GM18868 (cell line): ENCODE results near the gene FKRP.
A peak's percentile ranks its signal among the peaks of the same experiment; 100 is the strongest.
"Not testable (repeated sequence)": the region's sequence is repeated elsewhere in the genome, so short reads cannot be mapped to it uniquely, and the experiment has no call there.

Experiments used
- ATAC-seq: cut with Tn5 transposase; IDR thresholded peaks from one replicate; pipeline ENCODE4 v1.9.1; 2021; ENCODE audit warnings: mild to moderate bottlenecking, moderate library complexity; ENCODE audit not compliant: unreplicated experiment

FKRP gene

GRCh38 chr19:46784262-46785053 is 38.6 kb downstream of the FKRP start:
- no peak for ATAC-seq

- no peak for ATAC-seq
These were observed 39.5 kb downstream of the FKRP start for GRCh38 chr19:46785054-46785979.

- ATAC-seq, result no peak
These were observed 40.1 kb downstream of the FKRP start for GRCh38 chr19:46785980-46786235.

GRCh38 chr19:46786236-46787039 is 40.6 kb downstream of the FKRP start:
- ATAC-seq, result no peak

- no peak for ATAC-seq
These were observed 41.1 kb downstream of the FKRP start for GRCh38 chr19:46787040-46787330.

GRCh38 chr19:46787331-46788261 is 41.7 kb downstream of the FKRP start:
- no peak for ATAC-seq

GRCh38 chr19:46788262-46788967 is 42.6 kb downstream of the FKRP start, which contains the start of gene SLC1A5:
TSS of gene SLC1A5 (minus strand) at chr19:46788594. CDS start at chr19:46787965, 629 bp downstream.
- ATAC-seq, result peak; percentile 75

- no peak for ATAC-seq
These were observed 43.1 kb downstream of the FKRP start for GRCh38 chr19:46788968-46789338.

- ATAC-seq, result no peak
These were observed 43.5 kb downstream of the FKRP start for GRCh38 chr19:46789371-46789770.

GRCh38 chr19:46791944-46792343 is 46.1 kb downstream of the FKRP start:
- no peak for ATAC-seq

- no peak for ATAC-seq
These were observed 52.0 kb downstream of the FKRP start for GRCh38 chr19:46797881-46798280.

GRCh38 chr19:46798713-46799112 is 52.9 kb downstream of the FKRP start:
- no peak for ATAC-seq

- no peak for ATAC-seq
These were observed 56.3 kb downstream of the FKRP start for GRCh38 chr19:46802152-46802551.

- no peak for ATAC-seq
These were observed 57.7 kb downstream of the FKRP start for GRCh38 chr19:46803555-46803954.

GRCh38 chr19:46804432-46804831 is 58.6 kb downstream of the FKRP start:
- ATAC-seq, result not testable (repeated sequence)

GRCh38 chr19:46806656-46807055 is 60.8 kb downstream of the FKRP start:
- no peak for ATAC-seq
